ENCODE data around the gene ADAM12. TPM values are rescaled to one million over a fixed set of nuclear protein-coding genes. Genes with fewer than 3 reads are reported as not detected.

ADAM12 gene
- total RNA-seq, 3 donors from 2014 or later (not counting 1 experiment from before 2014, with no cell fraction given) = 1.6 to 1.9 (median 1.8) TPM

GRCh38 chr10:126090911-126091728 is 297.2 kb downstream of the ADAM12 start:
- Histone ChIP-seq H3K27ac (ENCODE audit: low read length) (no peak overlapping the region), H3K36me3 (ENCODE audit: control insufficient read depth, insufficient read depth, low read length) (no peaks in the 10 kb centered on the region), H3K9me3 (ENCODE audit: control insufficient read depth, insufficient read depth, low read length) (no peaks in the 10 kb centered on the region), H3K4me1 (ENCODE audit: control insufficient read depth, insufficient read depth, low read length) (no peaks in the 10 kb centered on the region), H3K27me3 (ENCODE audit: control insufficient read depth, insufficient read depth, low read length) (no peaks in the 10 kb centered on the region), H3K4me3 (ENCODE audit: low read length) (no peak overlapping the region)
- Mint-ChIP-seq H3K36me3 (no peaks in the 10 kb centered on the region), H3K27ac (no peak overlapping the region), H3K4me3 (no peak overlapping the region), H3K4me1 (no peaks in the 10 kb centered on the region), H3K27me3 (ENCODE audit: low read depth in 2 of 2) (no peaks in the 10 kb centered on the region), H3K9me3 (no peaks in the 10 kb centered on the region)
- intact Hi-C loops (cut with micrococcal nuclease) = no loop called here
- DNase-seq (no peak), ATAC-seq (no peak)
- TF ChIP-seq CTCF (IDR thresholded peaks at IDR 0.05) = no peak
- 92% methylated on average over 7 of the region's 10 CpGs for WGBS (ENCODE audit: insufficient coverage)

GRCh38 chr10:126090443-126090842 is 297.8 kb downstream of the ADAM12 start:
- no peak overlapping the region for H3K27ac Mint-ChIP-seq
- ATAC-seq (no peak), DNase-seq (no peak)
- no peak for TF ChIP-seq CTCF (IDR thresholded peaks at IDR 0.05)
- no peak overlapping the region for H3K4me3 Mint-ChIP-seq
- H3K27me3 Mint-ChIP-seq (ENCODE audit: low read depth in 2 of 2) = no peaks in the 10 kb centered on the region
- 67% methylated on average over 1 of the region's 1 CpG for WGBS (ENCODE audit: insufficient coverage)
- no peaks in the 10 kb centered on the region for H3K36me3 Mint-ChIP-seq
- no peaks in the 10 kb centered on the region for H3K4me1 Mint-ChIP-seq
- H3K27ac ChIP-seq (ENCODE audit: low read length) = no peak overlapping the region
- H3K9me3 Mint-ChIP-seq = no peaks in the 10 kb centered on the region
- H3K4me1 ChIP-seq (ENCODE audit: control insufficient read depth, insufficient read depth, low read length) = no peaks in the 10 kb centered on the region
- no peaks in the 10 kb centered on the region for H3K9me3 ChIP-seq (ENCODE audit: control insufficient read depth, insufficient read depth, low read length)
- H3K36me3 ChIP-seq (ENCODE audit: control insufficient read depth, insufficient read depth, low read length) = no peaks in the 10 kb centered on the region
- no peak overlapping the region for H3K4me3 ChIP-seq (ENCODE audit: low read length)
- intact Hi-C loops (cut with micrococcal nuclease) = no loop called here
- no peaks in the 10 kb centered on the region for H3K27me3 ChIP-seq (ENCODE audit: control insufficient read depth, insufficient read depth, low read length)

- no peak for TF ChIP-seq CTCF (IDR thresholded peaks at IDR 0.05)
- Histone ChIP-seq H3K4me3 (ENCODE audit: low read length) (no peak overlapping the region), H3K9me3 (ENCODE audit: control insufficient read depth, insufficient read depth, low read length) (no peaks in the 10 kb centered on the region)
Measured at GRCh38 chr10:126087796-126088505, 300.3 kb downstream of the ADAM12 start.

More at GRCh38 chr10:126087796-126088505, 300.3 kb downstream of the ADAM12 start:
- H3K4me1 ChIP-seq (ENCODE audit: control insufficient read depth, insufficient read depth, low read length) = no peaks in the 10 kb centered on the region
- intact Hi-C loops (cut with micrococcal nuclease) = no loop called here
- 79% methylated on average over 10 of the region's 11 CpGs for WGBS (ENCODE audit: insufficient coverage)
- no peak overlapping the region for H3K27ac Mint-ChIP-seq
- H3K27me3 ChIP-seq (ENCODE audit: control insufficient read depth, insufficient read depth, low read length) = no peaks in the 10 kb centered on the region
- H3K4me1 Mint-ChIP-seq = no peaks in the 10 kb centered on the region
- H3K27me3 Mint-ChIP-seq (ENCODE audit: low read depth in 2 of 2) = no peaks in the 10 kb centered on the region
- no peak overlapping the region for H3K4me3 Mint-ChIP-seq
- H3K9me3 Mint-ChIP-seq = no peaks in the 10 kb centered on the region
- H3K36me3 ChIP-seq (ENCODE audit: control insufficient read depth, insufficient read depth, low read length) = no peaks in the 10 kb centered on the region
- ATAC-seq (no peak), DNase-seq (no peak)
- no peak overlapping the region for H3K27ac ChIP-seq (ENCODE audit: low read length)
- no peaks in the 10 kb centered on the region for H3K36me3 Mint-ChIP-seq
